GM12878 (cell line): ENCODE results near the gene ANKRD13D. TPM values are rescaled to one million over a fixed set of nuclear protein-coding genes. Genes with fewer than 3 reads are reported as not detected.

ENCODE experiments used
- ATAC-seq: fragments of 200-7000 bp; cut with Tn5 transposase; 3 replicates; pipeline ENCODE4 v1.9.1; 2020; ENCODE audit warnings: mild to moderate bottlenecking, moderate library complexity
- BruUV-seq: library from RNA; stranded (reverse); fragments of 400-500 nt; replicated peaks from 2 replicates; lab custom pipeline; 2021; lab: Mats Ljungman, UMichigan
- CTCF ChIA-PET: fragments of 300-600 bp; sonication (Branson Sonifier 250); formaldehyde crosslinking; extraction: SDS; loops from one replicate; lab custom pipeline; 2021; ENCODE audit warnings: inconsistent platforms; lab: Yijun Ruan, JAX
- POLR2A ChIA-PET: fragments of 350-600 bp; formaldehyde crosslinking; extraction: SDS; loops from one replicate; lab custom pipeline; 2021; ENCODE audit warnings: inconsistent platforms; lab: Charles Lee
- RAD21 ChIA-PET: fragments of 300-600 bp; sonication (Branson Sonifier 250); formaldehyde crosslinking; loops from one replicate; lab custom pipeline; 2023; ENCODE audit warnings: antibody characterized with exemption; ENCODE audit not compliant: unreplicated experiment; lab: Charles Lee
- SMC1A ChIA-PET: fragments of 300-600 bp; sonication (Branson Sonifier 250); formaldehyde crosslinking; loops from one replicate; lab custom pipeline; 2023; ENCODE audit not compliant: unreplicated experiment, uncharacterized antibody; lab: Charles Lee
- DNase-seq: peaks from one replicate; pipeline ENCODE4 v3.0.0-alpha.2; 2011; ENCODE audit warnings: low read depth, low spot score
- FAIRE-seq: peaks from 3 replicates; lab custom pipeline; 2011; peaks lifted over from hg19 to GRCh38; lab: Jason Lieb, UNC
- H2AFZ ChIP-seq: 2 replicates; pipeline ENCODE4 v1.6.0; 2011; ENCODE audit warnings: low read depth, low read length, control low read depth; ENCODE audit not compliant: control insufficient read depth
- H3K27ac ChIP-seq: 2 replicates; pipeline ENCODE4 v1.5.1; 2011; ENCODE audit warnings: control low read depth; ENCODE audit not compliant: control insufficient read depth, insufficient read depth
- H3K27me3 ChIP-seq, 2 experiments: replicated peaks in 1 of 2; 2 replicates each; pipeline versions ENCODE4 v1.6.0 to v1.6.1; 2011; ENCODE audit warnings: low read length in 1 of 2; ENCODE audit not compliant: control insufficient read depth in 2 of 2, insufficient read depth in 2 of 2
- H3K36me3 ChIP-seq, 2 experiments: 2 replicates each; pipeline ENCODE4 v1.5.1; 2011; ENCODE audit warnings: low read length in 1 of 2; ENCODE audit not compliant: control insufficient read depth in 2 of 2, insufficient read depth in 2 of 2
- H3K4me1 ChIP-seq: 2 replicates; pipeline ENCODE4 v1.6.1; 2011; ENCODE audit warnings: mild to moderate bottlenecking, low read length, moderate library complexity, mixed read lengths; ENCODE audit not compliant: control insufficient read depth, insufficient read depth
- H3K4me2 ChIP-seq: 2 replicates; pipeline ENCODE4 v1.6.0; 2011; ENCODE audit warnings: control low read depth; ENCODE audit not compliant: control insufficient read depth, insufficient read depth
- H3K4me3 ChIP-seq: fragments of 200-600 bp; sonication (generic); 2 replicates; pipeline ENCODE4 v1.5.1; 2016
- H3K79me2 ChIP-seq: 2 replicates; pipeline ENCODE4 v1.6.0; 2011; ENCODE audit warnings: low read length; ENCODE audit not compliant: control insufficient read depth, insufficient read depth
- H3K9ac ChIP-seq: 2 replicates; pipeline ENCODE4 v1.8.0; 2011; ENCODE audit warnings: low read length, control low read depth, mixed read lengths; ENCODE audit not compliant: control insufficient read depth, insufficient read depth
- H3K9me3 ChIP-seq: replicated peaks from 3 replicates; pipeline ENCODE4 v1.5.1; 2011; ENCODE audit warnings: mild to moderate bottlenecking, low read length; ENCODE audit not compliant: control insufficient read depth, insufficient read depth
- H4K20me1 ChIP-seq: 2 replicates; pipeline ENCODE4 v1.6.0; 2011; ENCODE audit not compliant: control insufficient read depth, insufficient read depth
- BCL3 ChIP-seq: IDR thresholded peaks from 2 replicates; pipeline ENCODE4 v1.6.1; 2011; ENCODE audit warnings: borderline replicate concordance, low read depth, mild to moderate bottlenecking, moderate library complexity, low read length; ENCODE audit not compliant: insufficient read depth, poor library complexity, severe bottlenecking
- CEBPB ChIP-seq, 2 experiments: fragments of 150-350 bp in 1 of 2; IDR thresholded peaks; 2 replicates each; pipeline ENCODE4 v1.6.1; 2012 to 2014; ENCODE audit warnings: low read depth in 2 of 2, low read length in 2 of 2, borderline replicate concordance in 1 of 2, inconsistent platforms in 1 of 2
- CREB1 ChIP-seq: IDR thresholded peaks from 2 replicates; pipeline ENCODE4 v1.6.1; 2012; ENCODE audit warnings: low read depth, mild to moderate bottlenecking, inconsistent platforms
- GABPA ChIP-seq: IDR thresholded peaks from 2 replicates; pipeline ENCODE4 v1.6.1; 2014; ENCODE audit warnings: antibody characterized with exemption, low read depth, mild to moderate bottlenecking, inconsistent platforms
- LARP7 ChIP-seq: fragments of 450-650 bp; IDR thresholded peaks from 2 replicates; pipeline ENCODE4 v1.6.1; 2017; ENCODE audit warnings: mild to moderate bottlenecking
- POLR2AphosphoS5 ChIP-seq: IDR thresholded peaks from 2 replicates; pipeline ENCODE4 v1.6.1; 2011; ENCODE audit warnings: mild to moderate bottlenecking, low read length, inconsistent platforms
- ZNF24 ChIP-seq: fragments of 450-650 bp; IDR thresholded peaks from 2 replicates; pipeline ENCODE4 v1.6.1; 2017; ENCODE audit warnings: antibody characterized with exemption, mild to moderate bottlenecking
- WGBS: methylation state at CpG from one replicate; pipeline ENCODE4 v1.1.6; 2016; ENCODE audit warnings: low lambda C conversion rate; ENCODE audit not compliant: insufficient replicate concordance, insufficient coverage; ENCODE audit errors: missing lambda C conversion rate; 5-methylcytosine and 5-hydroxymethylcytosine counted together
- in situ Hi-C: fragments of 300-500 bp; cut with MboI; formaldehyde crosslinking; loops from 9 replicates; pipeline ENCODE4 v1.14.3; 2018; ENCODE audit warnings: mixed read lengths
- intact Hi-C: fragments of 100-400 bp; cut with micrococcal nuclease; formaldehyde crosslinking; loops from one replicate; pipeline ENCODE4 v1.14.2; 2022; ENCODE audit not compliant: unreplicated experiment
- polyA plus RNA-seq, 11 experiments: library from polyadenylated mRNA; depleted of rRNA in 4 of 11; unstranded in 6 of 11; stranded (reverse) in 5 of 11; fragments of >200 nt; fragmentation: Nextera tagmentation in 4 of 11; fragmentation: Illumina TruSeq in 1 of 11; extraction: Ambion mirVana in 4 of 11; extraction: Trizol in 1 of 11; gene quantifications; 1 replicate in 1 of 11; 2 replicates in 10 of 11; pipeline versions ENCODE4 v1.2.1 to v1.2.3, GENCODE V29; 2011 to 2016; ENCODE audit warnings: inconsistent platforms in 2 of 11, missing spikeins in 2 of 11, low read depth in 1 of 11
- total RNA-seq, 4 experiments: library from RNA; depleted of rRNA in 3 of 4; stranded (reverse); fragments of >200 nt in 3 of 4; fragmentation: Illumina TruSeq in 1 of 4; extraction: Trizol in 1 of 4; gene quantifications; 2 replicates each; pipeline versions ENCODE4 v1.2.1 to v1.2.3, GENCODE V29; 2013 to 2021

The ANKRD13D gene
- total and polyA plus RNA-seq, 10 of the 15 experiments (the other 5 are each of a cell fraction or from before 2014, with no cell fraction given): 2.0 to 56.2 (median 21.4) TPM

- no peak for DNase-seq
- peaks cover 39 to 42% of the 10 kb centered on the region in 2 experiments for H3K36me3 ChIP-seq
- H3K9me3 ChIP-seq: no peaks in the 10 kb centered on the region
- H3K4me3 ChIP-seq: no peak overlapping the region
- no peaks in the 10 kb centered on the region for H3K79me2 ChIP-seq
- WGBS: 84% methylated on average over 5 of the region's 5 CpGs
- ChIA-PET CTCF (no interaction called here), POLR2A (no interaction called here), SMC1A (no interaction called here), RAD21 (no interaction called here)
- peaks cover 5% of the 10 kb centered on the region; the same call in 1 of the 2 replicates for H4K20me1 ChIP-seq
- no peak overlapping the region for H2AFZ ChIP-seq
- no peak for TF ChIP-seq LARP7
- TF ChIP-seq POLR2AphosphoS5: peak; percentile 20; the same call in 1 of the 2 replicates
- TF ChIP-seq CEBPB (IDR thresholded peaks at IDR 0.05; ENCODE audit: borderline replicate concordance in 1 of 2, low read depth in 2 of 2, low read length in 2 of 2): no peak
- no peak for ATAC-seq
- no peaks in the 10 kb centered on the region for H3K27me3 ChIP-seq
- BruUV-seq: TSS peak; percentile 47
- H3K9ac ChIP-seq: no peak overlapping the region
- no peak for FAIRE-seq
- in situ Hi-C loops: no loop called here
- no peaks in the 10 kb centered on the region for H3K4me1 ChIP-seq
- H3K27ac ChIP-seq: no peak overlapping the region
- no peak overlapping the region for H3K4me2 ChIP-seq
- intact Hi-C loops: no loop called here
These were observed 32.5 kb upstream of the ANKRD13D start for GRCh38 chr11:67256477-67257135.

- TF ChIP-seq CREB1 (no peak), BCL3 (peak; percentile 15), GABPA (no peak), ZNF24 (no peak)
- H3K27ac ChIP-seq: no peak overlapping the region
- ChIA-PET RAD21 (no interaction called here), CTCF (no interaction called here), SMC1A (no interaction called here), POLR2A (no interaction called here)
- intact Hi-C loops: loop anchor here (10.0 kb wide), 1 partner anchor 224 kb away; the partner anchor contains the start of gene AIP
- no peaks in the 10 kb centered on the region for H3K79me2 ChIP-seq
- no peak for FAIRE-seq
- ATAC-seq: no peak
- no peaks in the 10 kb centered on the region for H3K9me3 ChIP-seq
- no peak for DNase-seq
- no peak overlapping the region for H3K9ac ChIP-seq
- H3K36me3 ChIP-seq: peaks cover 8 to 13% of the 10 kb centered on the region in 2 experiments
- in situ Hi-C loops: loop anchor here (5.0 kb wide), 2 partner anchors 57 to 122 kb away; no protein-coding TSS in a partner anchor
- BruUV-seq: no TSS peak
- H3K4me3 ChIP-seq: no peak overlapping the region
- H3K4me1 ChIP-seq: peaks cover 7% of the 10 kb centered on the region
- no peak overlapping the region for H2AFZ ChIP-seq
- WGBS: 72% methylated on average over 6 of the region's 6 CpGs
- H3K4me2 ChIP-seq: no peak overlapping the region
- no peaks in the 10 kb centered on the region for H3K27me3 ChIP-seq
- H4K20me1 ChIP-seq: no peaks in the 10 kb centered on the region
These were observed 28.7 kb upstream of the ANKRD13D start for GRCh38 chr11:67260406-67260805.
